ENCODE measurements around the gene TRIM74.
"Not testable (repeated sequence)": the region's sequence is repeated elsewhere in the genome, so short reads cannot be mapped to it uniquely, and the experiment has no call there.

The TRIM74 gene

GRCh38 chr7:72954563-72955198, 14.6 kb downstream of the TRIM74 start:
- not testable (repeated sequence) for DNase-seq

GRCh38 chr7:72953901-72954562, 15.2 kb downstream of the TRIM74 start:
- DNase-seq: not testable (repeated sequence)

- not testable (repeated sequence) for DNase-seq
These were observed 18.8 kb downstream of the TRIM74 start for GRCh38 chr7:72950432-72950831.

- not testable (repeated sequence) for DNase-seq
These were observed 19.6 kb downstream of the TRIM74 start for GRCh38 chr7:72949686-72950085.

GRCh38 chr7:72949276-72949675, 20.0 kb downstream of the TRIM74 start:
- not testable (repeated sequence) for DNase-seq

- not testable (repeated sequence) for DNase-seq
These were observed 20.6 kb downstream of the TRIM74 start for GRCh38 chr7:72948714-72949113.

- DNase-seq: not testable (repeated sequence)
These were observed 23.0 kb downstream of the TRIM74 start for GRCh38 chr7:72946130-72946745.

DNA sequence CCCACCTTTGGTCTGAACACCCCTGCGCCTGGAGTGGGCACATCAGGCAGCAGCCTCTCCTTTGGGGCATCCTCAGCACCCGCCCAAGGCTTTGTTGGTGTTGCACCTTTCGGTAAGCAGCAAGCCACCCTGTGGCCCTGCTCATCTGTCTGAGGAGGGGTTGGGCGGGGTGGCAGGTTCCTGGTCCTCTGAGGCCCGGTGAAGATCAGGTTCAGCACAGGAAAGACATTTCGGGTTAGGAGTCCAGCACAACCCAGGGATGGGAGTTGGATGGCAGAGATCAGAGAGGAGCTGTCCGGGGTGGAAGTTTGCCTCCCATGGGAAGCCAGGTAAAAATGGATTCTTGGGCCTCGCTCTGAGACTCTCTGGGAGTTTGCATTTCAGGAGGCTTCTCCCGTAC, 23.7 kb downstream of the TRIM74 start:
- DNase-seq: not testable (repeated sequence)

DNA sequence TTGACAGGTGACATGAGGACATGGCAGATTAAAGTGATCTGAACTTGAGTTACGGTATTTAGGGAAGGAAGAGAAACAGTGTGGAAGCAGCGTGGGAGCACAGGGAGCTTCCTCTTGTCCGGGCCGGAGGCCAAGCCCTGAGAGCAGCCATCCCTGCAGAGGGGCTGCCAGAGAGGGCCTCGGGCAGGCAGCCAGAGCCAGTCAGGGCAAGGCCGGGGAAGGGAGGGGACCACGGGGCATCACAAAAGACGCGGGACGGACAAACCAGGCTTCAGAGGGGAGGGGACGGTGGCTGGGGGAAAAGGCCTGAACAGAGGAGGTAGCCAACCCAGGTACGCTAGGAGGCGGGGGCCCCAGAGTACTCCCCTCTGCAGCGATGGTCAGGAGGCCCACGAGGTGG, 24.3 kb downstream of the TRIM74 start:
- not testable (repeated sequence) for DNase-seq

- not testable (repeated sequence) for DNase-seq
These were observed 26.3 kb downstream of the TRIM74 start for GRCh38 chr7:72942956-72943355.

DNA sequence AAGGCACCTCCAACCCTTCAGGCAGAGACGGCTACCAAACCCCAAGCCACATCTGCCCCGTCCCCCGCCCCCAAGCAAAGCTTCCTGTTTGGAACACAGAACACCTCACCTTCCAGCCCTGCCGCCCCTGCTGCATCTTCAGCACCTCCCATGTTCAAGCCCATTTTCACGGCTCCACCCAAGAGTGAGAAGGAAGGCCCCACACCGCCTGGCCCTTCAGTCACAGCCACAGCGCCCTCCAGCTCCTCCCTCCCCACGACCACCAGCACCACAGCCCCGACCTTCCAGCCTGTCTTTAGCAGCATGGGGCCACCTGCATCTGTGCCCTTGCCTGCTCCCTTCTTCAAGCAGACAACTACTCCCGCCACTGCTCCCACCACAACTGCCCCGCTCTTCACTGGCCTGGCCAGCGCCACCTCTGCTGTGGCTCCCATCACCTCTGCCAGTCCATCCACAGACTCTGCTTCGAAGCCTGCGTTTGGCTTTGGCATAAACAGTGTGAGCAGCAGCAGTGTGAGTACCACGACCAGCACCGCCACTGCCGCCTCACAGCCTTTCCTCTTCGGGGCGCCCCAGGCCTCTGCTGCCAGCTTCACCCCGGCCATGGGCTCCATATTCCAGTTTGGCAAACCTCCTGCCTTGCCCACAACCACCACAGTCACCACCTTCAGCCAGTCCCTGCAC, 27.1 kb downstream of the TRIM74 start:
- DNase-seq: not testable (repeated sequence)

- DNase-seq: not testable (repeated sequence)
These were observed 41.0 kb downstream of the TRIM74 start for GRCh38 chr7:72928216-72928615.

GRCh38 chr7:72927791-72928190, 41.5 kb downstream of the TRIM74 start:
- not testable (repeated sequence) for DNase-seq

DNA sequence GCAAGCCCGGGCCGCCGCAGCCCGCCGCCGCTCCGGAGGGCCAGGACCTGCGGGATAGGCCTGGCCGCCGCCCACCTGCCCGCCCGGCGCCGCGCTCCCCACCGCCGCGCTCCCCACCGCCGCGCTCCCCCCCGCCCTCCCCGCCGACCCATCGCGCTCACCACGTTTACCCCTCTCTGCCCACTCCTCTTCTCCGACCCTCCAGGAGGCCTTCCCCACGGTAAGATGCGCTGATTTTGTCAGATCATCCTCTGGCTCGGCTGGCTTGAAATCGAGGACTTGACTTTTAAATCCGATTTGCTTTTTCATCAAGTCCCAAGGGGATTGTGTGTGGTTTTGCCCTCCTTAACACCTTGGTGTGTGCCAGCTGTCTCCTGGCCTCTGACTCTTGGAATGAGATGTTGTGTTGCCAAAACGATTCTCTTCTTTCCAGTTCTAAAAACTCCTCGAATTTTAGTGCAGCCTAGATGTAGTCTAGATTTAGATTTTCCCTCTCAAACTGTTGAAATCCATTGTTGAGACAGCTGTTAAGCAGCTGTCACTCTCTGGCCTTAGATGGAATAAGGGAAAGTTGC, 43.6 kb downstream of the TRIM74 start:
- no peak for DNase-seq

DNA sequence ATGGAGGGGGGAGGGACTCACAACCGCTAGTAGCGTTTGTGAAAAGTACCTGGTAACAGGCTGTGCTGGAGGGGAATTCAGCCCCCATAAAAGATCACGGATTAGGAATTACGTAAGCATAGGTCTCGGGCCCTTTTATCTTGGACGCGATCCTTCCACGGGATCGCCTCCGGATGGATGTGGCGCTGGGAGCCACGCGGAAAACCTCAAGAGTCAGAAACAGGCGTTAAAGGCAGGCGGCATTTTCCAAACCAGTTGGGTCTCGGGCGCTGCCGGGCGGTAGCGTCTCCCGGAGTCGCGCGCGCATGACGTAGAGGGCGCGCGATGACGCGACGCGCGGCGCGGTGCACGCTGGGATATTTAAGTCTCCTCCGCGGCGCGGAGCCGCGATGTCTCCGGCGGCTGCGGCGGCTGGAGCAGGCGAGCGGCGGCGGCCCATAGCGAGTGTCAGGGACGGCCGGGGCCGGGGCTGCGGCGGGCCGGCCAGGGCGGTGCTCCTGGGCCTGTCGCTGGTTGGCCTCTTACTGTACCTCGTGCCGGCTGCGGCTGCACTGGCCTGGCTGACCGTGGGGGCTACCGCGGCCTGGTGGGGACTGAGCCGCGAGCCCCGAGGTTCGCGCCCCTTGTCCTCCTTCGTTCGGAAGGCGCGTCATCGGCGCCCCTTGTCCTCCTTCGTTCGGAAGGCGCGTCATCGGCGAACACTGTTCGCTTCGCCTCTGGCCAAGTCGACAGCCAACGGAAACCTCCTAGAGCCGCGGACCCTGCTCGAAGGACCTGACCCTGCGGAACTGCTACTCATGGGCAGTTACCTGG, 44.3 kb downstream of the TRIM74 start, which contains the start of gene POM121:
Gene POM121, plus strand, starts transcription at position 363 of the 813 bp plus-strand sequence. Its CDS starts 27 bp downstream, at position 390.
- DNase-seq: peak; percentile 70

GRCh38 chr7:72924386-72924732, 44.9 kb downstream of the TRIM74 start:
- no peak for DNase-seq

DNA sequence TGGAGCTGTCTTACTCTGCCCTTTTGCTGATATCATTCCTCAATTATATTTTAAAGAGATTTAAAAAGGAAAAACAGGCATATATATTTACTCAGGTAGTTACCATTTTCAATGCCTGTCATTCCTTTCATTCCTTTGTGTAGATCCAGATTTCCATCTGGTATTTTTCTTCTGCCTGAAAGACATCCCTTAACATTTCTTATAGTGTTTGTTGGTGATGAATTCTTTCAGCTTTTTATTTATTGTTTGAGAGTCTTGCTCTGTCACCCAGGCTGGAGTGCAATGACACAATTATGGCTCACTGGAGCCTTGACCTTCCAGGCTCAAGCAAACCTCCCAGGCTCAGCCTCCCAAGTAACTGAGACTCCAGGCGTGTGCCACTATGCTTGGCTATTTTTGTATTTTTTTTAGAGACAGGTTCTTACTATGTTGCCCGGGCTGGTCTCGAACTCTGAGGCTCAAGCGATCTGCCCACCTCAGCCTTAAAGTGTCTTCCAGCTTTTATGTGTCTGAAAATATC, 50.0 kb downstream of the TRIM74 start:
- DNase-seq: no peak

DNA sequence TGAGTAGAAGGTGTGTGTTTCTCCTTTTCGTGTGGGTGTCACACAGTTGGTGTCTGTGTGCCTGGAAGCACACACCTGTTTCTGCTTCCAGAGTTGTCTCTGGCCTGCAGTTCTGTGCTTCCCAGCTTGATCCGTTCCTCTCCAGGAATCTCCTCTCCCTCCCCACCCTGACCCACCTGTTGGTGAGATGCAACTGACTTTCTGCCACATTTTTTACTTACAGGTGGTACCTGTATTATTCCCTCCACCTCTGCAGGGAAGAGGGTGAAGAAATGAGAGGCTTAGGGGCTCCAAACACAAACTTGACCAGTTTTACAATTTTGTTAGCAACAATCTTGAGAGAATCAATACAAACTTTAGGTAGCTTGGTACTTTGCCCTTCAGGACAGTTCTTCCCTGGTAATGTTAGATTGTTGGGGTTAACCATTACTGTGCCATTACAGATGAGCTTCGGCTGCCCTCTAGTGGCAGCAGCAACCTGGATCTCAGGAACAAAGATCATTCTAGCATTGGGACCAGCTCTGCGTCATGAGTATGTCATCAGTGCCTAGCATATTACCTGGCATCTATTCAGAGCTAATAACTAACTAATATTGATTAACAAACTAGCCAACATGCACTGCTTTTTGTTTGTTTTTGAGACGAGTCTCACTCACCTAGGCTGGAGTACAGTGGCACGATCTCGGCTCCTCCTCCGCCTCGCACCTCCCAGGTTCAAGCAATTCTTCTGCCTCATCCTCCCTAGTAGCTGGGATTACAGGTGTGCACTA, 54.3 kb downstream of the TRIM74 start:
- not testable (repeated sequence) for DNase-seq

DNA sequence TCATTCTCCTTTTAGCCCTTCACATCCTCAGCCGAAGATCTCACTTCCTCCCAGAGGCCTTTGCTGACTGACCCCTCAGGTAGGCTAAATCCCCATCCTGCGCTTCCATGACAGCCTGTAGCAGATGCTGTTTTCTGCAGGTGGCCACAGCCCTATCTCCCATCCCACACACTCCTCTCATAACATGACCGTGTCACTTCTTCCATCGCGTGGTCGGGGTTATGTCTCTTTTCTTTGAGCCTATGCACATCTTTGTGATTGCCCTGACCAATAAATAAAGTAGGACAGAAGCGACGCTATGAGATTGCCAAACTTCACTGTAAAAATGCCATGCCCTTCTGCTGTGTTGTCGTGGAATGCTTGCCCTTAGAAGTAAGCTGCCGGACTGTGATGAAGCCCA, 55.5 kb downstream of the TRIM74 start:
- DNase-seq: not testable (repeated sequence)

DNA sequence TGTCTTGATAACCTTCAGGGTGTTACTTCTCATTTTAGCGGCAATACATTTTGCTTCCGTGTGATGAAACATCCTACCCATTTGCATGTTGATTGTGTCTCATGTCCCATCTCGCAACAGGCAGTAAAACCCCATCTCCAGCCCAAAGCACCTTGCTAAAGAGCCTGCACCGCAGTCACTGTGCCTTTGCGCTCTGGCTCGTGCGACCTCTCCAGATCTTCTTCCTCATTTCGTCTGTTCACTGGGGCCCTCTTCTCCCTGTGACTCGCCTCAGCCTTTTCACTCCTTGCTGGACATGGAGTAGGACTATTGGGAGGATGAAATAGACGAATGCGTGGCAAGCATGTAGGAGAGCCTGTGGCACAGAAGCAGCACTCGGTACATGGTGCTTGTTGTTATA, 57.9 kb downstream of the TRIM74 start:
- DNase-seq: not testable (repeated sequence)

Measured in SHP77 treated with DMSO at 0.1 percent for 48 hours (cell line).